ENCODE measurements around the gene CSAG2.
A peak's percentile ranks its signal among the peaks of the same experiment; 100 is the strongest.
"Not testable (repeated sequence)": the region's sequence is repeated elsewhere in the genome, so short reads cannot be mapped to it uniquely, and the experiment has no call there.

The CSAG2 gene

GRCh38 chrX:152709173-152709572 lies at the start of gene CSAG2:
Gene CSAG2 (minus strand): TSS chrX:152709273. CDS start chrX:152709112, 161 bp downstream.
- not testable (repeated sequence) for FAIRE-seq; DNase-seq (ENCODE audit: low spot score)

- DNase-seq (ENCODE audit: low spot score); FAIRE-seq: not testable (repeated sequence)
Observed at GRCh38 chrX:152754871-152755270, 45.8 kb upstream of the CSAG2 start.

GRCh38 chrX:152753686-152754650 lies 44.9 kb upstream of the CSAG2 start, which contains the start of gene MAGEA2:
Gene MAGEA2 (minus strand): TSS chrX:152753842. CDS start chrX:152751363, 2,479 bp downstream.
- DNase-seq (ENCODE audit: low spot score); FAIRE-seq: not testable (repeated sequence)

- FAIRE-seq (no peak), DNase-seq (ENCODE audit: low spot score) (no peak)
Observed at GRCh38 chrX:152738560-152738959, 29.5 kb upstream of the CSAG2 start.

GRCh38 chrX:152736528-152736927 lies 27.5 kb upstream of the CSAG2 start:
- not testable (repeated sequence) for DNase-seq (ENCODE audit: low spot score); FAIRE-seq

- no peak for DNase-seq (ENCODE audit: low spot score)
- no peak for FAIRE-seq
Observed at GRCh38 chrX:152735860-152736511, 26.9 kb upstream of the CSAG2 start.

- no peak for DNase-seq (ENCODE audit: low spot score)
- FAIRE-seq = no peak
Observed at GRCh38 chrX:152735101-152735500, 26.0 kb upstream of the CSAG2 start.

- DNase-seq (ENCODE audit: low spot score); FAIRE-seq: not testable (repeated sequence)
Observed at GRCh38 chrX:152734143-152734858, 25.2 kb upstream of the CSAG2 start.

GRCh38 chrX:152733261-152733975 lies 24.3 kb upstream of the CSAG2 start, which contains the start of the genes CSAG1 and MAGEA12:
Gene CSAG1 (minus strand): TSS chrX:152733721. CDS start chrX:152732460, 1,261 bp downstream.
Gene MAGEA12 (plus strand): TSS chrX:152733757. CDS start chrX:152736162, 2,405 bp downstream.
- no peak for FAIRE-seq
- DNase-seq (ENCODE audit: low spot score) = no peak

GRCh38 chrX:152725409-152725808 lies 16.3 kb upstream of the CSAG2 start:
- no peak for FAIRE-seq

GRCh38 chrX:152713815-152714787 lies 5.0 kb upstream of the CSAG2 start, which contains the start of gene MAGEA2B:
Gene MAGEA2B (plus strand): TSS chrX:152714628. CDS start chrX:152717107, 2,479 bp downstream.
- not testable (repeated sequence) for DNase-seq (ENCODE audit: low spot score)
- peak; percentile 93 for FAIRE-seq

More at GRCh38 chrX:152725409-152725808, 16.3 kb upstream of the CSAG2 start:
- no peak for DNase-seq (ENCODE audit: low spot score)

GRCh38 chrX:152713195-152713594 lies 4.1 kb upstream of the CSAG2 start:
- not testable (repeated sequence) for FAIRE-seq; DNase-seq (ENCODE audit: low spot score)

- FAIRE-seq; DNase-seq (ENCODE audit: low spot score): not testable (repeated sequence)
Observed at GRCh38 chrX:152706500-152706899, 2.6 kb downstream of the CSAG2 start.

- DNase-seq (ENCODE audit: low spot score); FAIRE-seq: not testable (repeated sequence)
Observed at GRCh38 chrX:152700390-152700789, 8.7 kb downstream of the CSAG2 start.

GRCh38 chrX:152697952-152698931 lies 10.8 kb downstream of the CSAG2 start, which contains the start of gene MAGEA3:
Gene MAGEA3 (plus strand): TSS chrX:152698794. CDS start chrX:152700833, 2,039 bp downstream.
- FAIRE-seq = not testable (repeated sequence)

GRCh38 chrX:152681012-152681411 lies 28.1 kb downstream of the CSAG2 start:
- not testable (repeated sequence) for FAIRE-seq; DNase-seq (ENCODE audit: low spot score)

More at GRCh38 chrX:152697952-152698931, 10.8 kb downstream of the CSAG2 start, which contains the start of gene MAGEA3:
- DNase-seq (ENCODE audit: low spot score) = not testable (repeated sequence)

- DNase-seq (ENCODE audit: low spot score); FAIRE-seq: not testable (repeated sequence)
Observed at GRCh38 chrX:152674652-152675051, 34.4 kb downstream of the CSAG2 start.

Measured in urothelium cell line (cell line).